GM11168 (cell line): ENCODE measurements around the gene C2orf80.
"Not testable (repeated sequence)": the region's sequence is repeated elsewhere in the genome, so short reads cannot be mapped to it uniquely, and the experiment has no call there.

Source experiments
- in situ Hi-C: fragments of 300-500 bp; cut with MboI; formaldehyde crosslinking; loops from one replicate; pipeline ENCODE4 v1.12.0; 2022; ENCODE audit warnings: low sequenced_read_pairs; ENCODE audit not compliant: unreplicated experiment

The C2orf80 gene

GRCh38 chr2:208136716-208137094 is 53.1 kb downstream of the C2orf80 start:
- in situ Hi-C loops = no loop called here

GRCh38 chr2:208135794-208136715 is 53.8 kb downstream of the C2orf80 start:
- in situ Hi-C loops = no loop called here

- in situ Hi-C loops = no loop called here
Observed at GRCh38 chr2:208134928-208135586, 54.8 kb downstream of the C2orf80 start.

- in situ Hi-C loops = no loop called here
Observed at GRCh38 chr2:208130712-208131110, 59.1 kb downstream of the C2orf80 start.

GRCh38 chr2:208129744-208130711 is 59.8 kb downstream of the C2orf80 start, which contains the start of gene CRYGC:
CRYGC (minus strand) TSS chr2:208129828; CDS start chr2:208129792, 36 bp downstream.
- in situ Hi-C loops = no loop called here

- in situ Hi-C loops = no loop called here
Observed at GRCh38 chr2:208128136-208128535, 61.7 kb downstream of the C2orf80 start.

GRCh38 chr2:208127090-208127489 is 62.7 kb downstream of the C2orf80 start:
- in situ Hi-C loops = no loop called here

GRCh38 chr2:208125251-208125650 is 64.6 kb downstream of the C2orf80 start:
- in situ Hi-C loops = no loop called here

GRCh38 chr2:208124013-208124715 is 65.7 kb downstream of the C2orf80 start, which contains the start of gene CRYGD:
CRYGD (minus strand) TSS chr2:208124524; CDS start chr2:208124473, 51 bp downstream.
- in situ Hi-C loops = not testable (repeated sequence)

GRCh38 chr2:208122248-208122647 is 67.6 kb downstream of the C2orf80 start:
- in situ Hi-C loops = no loop called here

- in situ Hi-C loops = no loop called here
Observed at GRCh38 chr2:208118918-208119317, 70.9 kb downstream of the C2orf80 start.

GRCh38 chr2:208117390-208117789 is 72.4 kb downstream of the C2orf80 start:
- in situ Hi-C loops = not testable (repeated sequence)
